NCI-H1694 (cell line): ENCODE data around the gene FAM240A.

ENCODE experiments used
- DNase-seq: peaks from one replicate; lab custom pipeline; 2025; lab: John Stamatoyannopoulos, UW

The FAM240A gene

DNA sequence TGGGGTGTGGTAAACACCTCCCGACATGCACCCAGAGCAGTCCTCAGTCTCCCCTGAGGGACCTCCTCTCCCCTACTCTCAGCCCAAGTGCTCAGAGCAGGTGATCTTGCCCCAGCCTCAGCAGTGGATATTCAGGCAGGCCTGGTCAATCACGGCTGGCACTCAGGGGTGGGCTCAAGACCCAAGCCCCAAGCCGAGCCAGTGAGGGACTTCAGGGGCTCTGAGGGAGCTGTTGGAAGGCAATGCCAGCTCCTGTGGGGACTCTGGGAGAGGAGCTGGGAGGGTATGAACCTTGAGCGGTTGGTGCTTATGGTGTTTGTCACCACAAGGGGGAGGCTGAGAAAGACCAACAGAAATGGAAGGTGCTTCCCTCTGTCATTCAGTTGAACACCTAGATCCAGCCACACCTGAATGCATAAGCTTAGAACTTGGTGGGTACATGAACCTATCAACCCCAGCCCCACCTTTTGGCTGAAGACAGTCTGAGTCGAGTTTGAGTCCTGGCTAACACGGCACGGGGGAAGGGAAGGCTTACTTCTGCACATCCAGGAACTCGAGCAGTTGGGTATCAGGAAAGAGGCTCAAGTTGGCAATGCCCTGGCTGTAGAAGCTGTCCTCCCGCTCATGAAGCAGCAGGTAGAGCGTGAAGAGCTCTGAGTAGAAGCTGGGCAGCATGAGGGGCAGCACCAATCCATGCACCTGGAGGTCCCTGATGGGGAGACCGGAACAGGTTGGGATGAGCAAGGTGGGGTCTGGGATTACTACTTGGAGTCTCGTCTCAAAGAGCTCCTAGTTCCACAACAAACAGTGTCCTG, 61.9 kb downstream of the FAM240A start:
- DNase-seq: no peak

DNA sequence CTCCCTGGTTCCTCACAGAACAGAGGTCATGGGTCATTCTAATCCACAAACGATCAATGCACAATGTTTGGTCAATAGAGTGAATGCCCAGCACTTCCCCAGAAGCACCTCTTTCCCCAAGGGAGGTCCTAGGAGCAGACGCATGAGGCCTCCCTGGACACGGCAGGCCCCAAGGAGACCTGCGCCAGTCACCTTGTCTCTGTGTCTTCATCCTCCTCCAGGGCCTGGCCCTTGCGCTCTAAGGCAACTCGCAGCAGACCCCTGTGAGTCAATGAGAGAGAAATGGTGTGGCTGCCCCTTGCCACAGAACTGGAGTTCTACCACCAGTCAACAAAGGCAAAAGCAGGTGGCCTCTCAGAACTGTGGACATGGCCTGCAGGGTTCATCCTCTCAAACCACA, 63.1 kb downstream of the FAM240A start:
- DNase-seq: no peak
